H1 (cell line): Measurements from ENCODE around the gene TMEM116. TPM values are rescaled to one million over a fixed set of nuclear protein-coding genes. Genes with fewer than 3 reads are reported as not detected.
A peak's percentile ranks its signal among the peaks of the same experiment; 100 is the strongest.

Source experiments
- CTCF ChIA-PET: fragments of 300-600 bp; sonication (Branson Sonifier 250); formaldehyde crosslinking; loops from one replicate; lab custom pipeline; 2021; ENCODE audit not compliant: partially characterized antibody; lab: Charles Lee
- POLR2A ChIA-PET: fragments of 300-600 bp; sonication (Branson Sonifier 250); formaldehyde crosslinking; loops from one replicate; lab custom pipeline; 2021; ENCODE audit warnings: inconsistent platforms; ENCODE audit not compliant: partially characterized antibody; lab: Charles Lee
- DNase-seq, 2 experiments: peaks; one replicate each; pipeline versions ENCODE4 v3.0.0 to v3.0.0-alpha.2; 2010 to 2022; ENCODE audit warnings: low spot score in 2 of 2, low read depth in 1 of 2, mixed read lengths in 1 of 2
- FAIRE-seq: peaks from 2 replicates; lab custom pipeline; 2011; peaks lifted over from hg19 to GRCh38; lab: Jason Lieb, UNC
- H2AFZ ChIP-seq: 2 replicates; pipeline ENCODE4 v1.8.1; 2012; ENCODE audit warnings: low read length, inconsistent platforms
- H2AK5ac ChIP-seq: 2 replicates; pipeline ENCODE4 v1.6.1; 2013; ENCODE audit warnings: low read depth, low read length
- H2BK120ac ChIP-seq: replicated peaks from 2 replicates; pipeline ENCODE3; 2013; ENCODE audit warnings: low read depth, low read length, inconsistent platforms
- H2BK12ac ChIP-seq: 2 replicates; pipeline ENCODE4 v1.6.1; 2013; ENCODE audit warnings: low read depth, low read length
- H2BK15ac ChIP-seq: 2 replicates; pipeline ENCODE4 v1.6.1; 2013; ENCODE audit warnings: low read length
- H2BK20ac ChIP-seq: 2 replicates; pipeline ENCODE4 v1.6.1; 2013; ENCODE audit warnings: low read length
- H2BK5ac ChIP-seq: 2 replicates; pipeline ENCODE4 v1.6.1; 2013; ENCODE audit warnings: low read depth, low read length
- H3K14ac ChIP-seq: 2 replicates; pipeline ENCODE4 v1.6.1; 2013; ENCODE audit warnings: inconsistent platforms; ENCODE audit not compliant: insufficient read length
- H3K18ac ChIP-seq: 2 replicates; pipeline ENCODE4 v1.6.1; 2013; ENCODE audit warnings: low read length; ENCODE audit errors: extremely low read depth
- H3K23ac ChIP-seq: 2 replicates; pipeline ENCODE4 v1.6.1; 2013; ENCODE audit warnings: inconsistent platforms; ENCODE audit not compliant: insufficient read length
- H3K23me2 ChIP-seq: 2 replicates; pipeline ENCODE4 v1.6.1; 2013; ENCODE audit warnings: low read depth, low read length
- H3K27ac ChIP-seq: 2 replicates; pipeline ENCODE4 v1.6.1; 2011; ENCODE audit warnings: low read depth, low read length, inconsistent platforms
- H3K27me3 ChIP-seq, 4 experiments: replicated peaks in 1 of 4; 1 replicate in 1 of 4; 2 replicates in 3 of 4; pipeline versions ENCODE4 v1.6.1 to v1.8.1; 2011 to 2013; ENCODE audit warnings: low read length in 3 of 4, mild to moderate bottlenecking in 3 of 4, inconsistent platforms in 2 of 4, mixed read lengths in 2 of 4, moderate library complexity in 1 of 4; ENCODE audit not compliant: control insufficient read depth in 3 of 4, insufficient read depth in 3 of 4; ENCODE audit errors: extremely low read depth in 1 of 4
- H3K36me3 ChIP-seq, 4 experiments: 2 replicates each; pipeline versions ENCODE4 v1.6.1 to v1.8.1; 2011 to 2013; ENCODE audit warnings: mild to moderate bottlenecking in 4 of 4, low read length in 3 of 4, moderate library complexity in 2 of 4, control low read depth in 1 of 4, inconsistent platforms in 1 of 4; ENCODE audit not compliant: insufficient read depth in 4 of 4, control insufficient read depth in 2 of 4
- H3K4ac ChIP-seq: replicated peaks from 2 replicates; pipeline ENCODE3; 2013; ENCODE audit warnings: low read length, low read depth, mixed read lengths, inconsistent platforms; ENCODE audit not compliant: insufficient read length
- H3K4me1 ChIP-seq, 4 experiments: replicated peaks in 1 of 4; 1 replicate in 1 of 4; 2 replicates in 3 of 4; pipeline versions ENCODE4 v1.6.1 to v1.8.1; 2011 to 2013; ENCODE audit warnings: low read length in 3 of 4, inconsistent platforms in 2 of 4, mixed read lengths in 1 of 4; ENCODE audit not compliant: insufficient read depth in 4 of 4, control insufficient read depth in 3 of 4
- H3K4me2 ChIP-seq, 2 experiments: 2 replicates each; pipeline versions ENCODE4 v1.6.1 to v1.8.1; 2011 to 2013; ENCODE audit warnings: low read depth in 2 of 2, low read length in 2 of 2, control low read depth in 1 of 2, inconsistent platforms in 1 of 2, mild to moderate bottlenecking in 1 of 2; ENCODE audit not compliant: insufficient read depth in 1 of 2
- H3K4me3 ChIP-seq, 4 experiments: fragments of 200-600, 300-600 bp in 1 of 4; sonication (generic), shearing (Covaris generic), sonication (Bioruptor Twin) in 1 of 4; 2 replicates each; pipeline versions ENCODE4 v1.5.1 to v1.8.1; 2011 to 2016; ENCODE audit warnings: low read length in 4 of 4, low read depth in 3 of 4, control low read depth in 2 of 4, inconsistent platforms in 2 of 4, mild to moderate bottlenecking in 2 of 4, mixed read lengths in 1 of 4, moderate library complexity in 1 of 4; ENCODE audit not compliant: insufficient read depth in 2 of 4; ENCODE audit errors: extremely low read depth in 1 of 4
- H3K56ac ChIP-seq: replicated peaks from 2 replicates; pipeline ENCODE3; 2013; ENCODE audit warnings: low read depth, mild to moderate bottlenecking, mixed read lengths, low read length, inconsistent platforms; ENCODE audit not compliant: insufficient read length
- H3K79me1 ChIP-seq: 2 replicates; pipeline ENCODE4 v1.6.1; 2013; ENCODE audit warnings: low read depth, low read length, control low read depth
- H3K79me2 ChIP-seq, 2 experiments: 2 replicates each; pipeline versions ENCODE4 v1.6.1 to v1.8.1; 2012 to 2013; ENCODE audit warnings: low read length in 2 of 2, mild to moderate bottlenecking in 2 of 2, inconsistent platforms in 1 of 2; ENCODE audit not compliant: insufficient read depth in 2 of 2, control insufficient read depth in 1 of 2
- H3K9ac ChIP-seq, 4 experiments: replicated peaks in 1 of 4; 1 replicate in 1 of 4; 2 replicates in 3 of 4; pipeline versions ENCODE4 v1.6.1 to v1.8.1; 2011 to 2013; ENCODE audit warnings: low read depth in 3 of 4, low read length in 3 of 4, control low read depth in 2 of 4, mild to moderate bottlenecking in 2 of 4, moderate library complexity in 2 of 4, inconsistent platforms in 1 of 4; ENCODE audit errors: extremely low read depth in 1 of 4
- H3K9me3 ChIP-seq, 2 experiments: 2 replicates each; pipeline versions ENCODE4 v1.6.1 to v1.8.1; 2012 to 2013; ENCODE audit warnings: mild to moderate bottlenecking in 2 of 2, moderate library complexity in 2 of 2, control low read depth in 1 of 2, inconsistent platforms in 1 of 2, low read depth in 1 of 2, low read length in 1 of 2, mixed read lengths in 1 of 2; ENCODE audit not compliant: insufficient read depth in 2 of 2
- H4K20me1 ChIP-seq, 2 experiments: replicated peaks in 1 of 2; 2 replicates each; pipeline versions ENCODE3 to v1.8.1; 2011 to 2013; ENCODE audit warnings: inconsistent platforms in 2 of 2, low read length in 2 of 2, mild to moderate bottlenecking in 1 of 2; ENCODE audit not compliant: insufficient read depth in 2 of 2, control insufficient read depth in 1 of 2
- H4K5ac ChIP-seq: 2 replicates; pipeline ENCODE4 v1.6.1; 2013; ENCODE audit warnings: low read length, low read depth, mixed read lengths, inconsistent platforms; ENCODE audit not compliant: insufficient read length
- H4K8ac ChIP-seq: 2 replicates; pipeline ENCODE4 v1.8.0; 2013; ENCODE audit warnings: mild to moderate bottlenecking, moderate library complexity, low read length, inconsistent platforms; ENCODE audit not compliant: insufficient read depth; ENCODE audit errors: extremely low read depth
- H4K91ac ChIP-seq: replicated peaks from 2 replicates; pipeline ENCODE3; 2013; ENCODE audit warnings: low read length, mixed read lengths, inconsistent platforms; ENCODE audit not compliant: insufficient read length
- ASH2L ChIP-seq: fragments of 200-600, 300-600 bp; sonication (generic); IDR thresholded peaks from one replicate; pipeline ENCODE4 v1.7.1; 2017; ENCODE audit warnings: low read length
- BCL11A ChIP-seq, 2 experiments: IDR thresholded peaks; one replicate each; pipeline ENCODE4 v1.6.1; 2011; ENCODE audit warnings: low read depth in 2 of 2, low read length in 2 of 2, mild to moderate bottlenecking in 2 of 2
- BRCA1 ChIP-seq: IDR thresholded peaks from 2 replicates; pipeline ENCODE4 v1.6.1; 2012; ENCODE audit warnings: low read depth, low read length, improper control_type of control experiment
- CBX8 ChIP-seq: fragments of 300-800, 300-1000 bp; sonication (generic); IDR thresholded peaks from 2 replicates; pipeline ENCODE4 v1.7.1; 2016; ENCODE audit warnings: low read depth, low read length, borderline replicate concordance
- CHD1 ChIP-seq: IDR thresholded peaks from 2 replicates; pipeline ENCODE4 v1.6.1; 2012; ENCODE audit warnings: low read depth, low read length, improper control_type of control experiment
- CREB1 ChIP-seq: IDR thresholded peaks from 2 replicates; pipeline ENCODE4 v1.6.1; 2012; ENCODE audit warnings: inconsistent platforms
- CTBP2 ChIP-seq: IDR thresholded peaks from 2 replicates; pipeline ENCODE4 v1.7.0; 2011; ENCODE audit warnings: borderline replicate concordance, mild to moderate bottlenecking, moderate library complexity, mixed read lengths, low read length; ENCODE audit not compliant: insufficient read depth, insufficient read length
- KDM5A ChIP-seq: fragments of 200-600 bp; IDR thresholded peaks from 2 replicates; pipeline ENCODE4 v1.7.1; 2012; ENCODE audit warnings: mild to moderate bottlenecking, low read length, inconsistent platforms, mixed read lengths
- PHF8 ChIP-seq: fragments of 200-600 bp; sonication (generic); conservative IDR thresholded peaks from 2 replicates; pipeline ENCODE4 v1.7.1; 2012; ENCODE audit warnings: low read depth, mild to moderate bottlenecking, inconsistent platforms, low read length, moderate library complexity
- RNF2 ChIP-seq: fragments of 200-900, 300-1000 bp; sonication (generic); IDR thresholded peaks from 2 replicates; pipeline ENCODE4 v1.7.1; 2016; ENCODE audit warnings: borderline replicate concordance, low read depth, mild to moderate bottlenecking, antibody characterized with exemption, low read length; ENCODE audit not compliant: poor library complexity, severe bottlenecking; ENCODE audit errors: missing control alignments
- SIRT6 ChIP-seq: IDR thresholded peaks from one replicate; pipeline ENCODE4 v1.7.1; 2012; ENCODE audit warnings: low read length, inconsistent platforms
- SIX5 ChIP-seq: IDR thresholded peaks from 2 replicates; pipeline ENCODE4 v1.6.1; 2011; ENCODE audit warnings: mild to moderate bottlenecking, low read depth, low read length
- ZNF274 ChIP-seq: IDR thresholded peaks from 2 replicates; pipeline ENCODE4 v1.7.0; 2012; ENCODE audit warnings: low read length, borderline replicate concordance; ENCODE audit errors: extremely low read depth
- WGBS, 2 experiments: shearing (Covaris generic) in 1 of 2; methylation state at CpG; one replicate each; pipeline versions ENCODE4 v1.1.6 to v1.1.7; 2013 to 2015; ENCODE audit warnings: low lambda C conversion rate in 2 of 2, mixed read lengths in 2 of 2, inconsistent platforms in 1 of 2, low coverage in 1 of 2, missing lambda C conversion rate in 1 of 2; ENCODE audit not compliant: insufficient replicate concordance in 2 of 2, insufficient coverage in 1 of 2, insufficient read length in 1 of 2; ENCODE audit errors: extremely low coverage in 1 of 2, missing lambda C conversion rate in 1 of 2; 5-methylcytosine and 5-hydroxymethylcytosine counted together
- polyA plus RNA-seq, 7 experiments: library from polyadenylated mRNA; depleted of rRNA in 3 of 7; stranded (reverse) in 5 of 7; unstranded in 2 of 7; fragments of >200 nt in 5 of 7; fragments of 200-250 nt in 2 of 7; gene quantifications; 1 replicate in 5 of 7; 2 replicates in 1 of 7; 4 replicates in 1 of 7; pipeline versions ENCODE4 v1.2.1 to v1.2.3, GENCODE V29; 2011 to 2013; ENCODE audit warnings: missing spikeins in 2 of 7, mixed read lengths in 2 of 7
- total RNA-seq: library from RNA; stranded (reverse); fragmentation: NEBNext Ultra II Directional; extraction: Animal tissue kit (Norgen Biotek cat#: 25700); gene quantifications from 2 replicates; pipeline ENCODE4 v1.2.1, GENCODE V29; 2021
- TF ChIP-seq, protein P1 (sequence below): IDR thresholded peaks from 2 replicates; pipeline ENCODE4 v1.6.1; 2012; ENCODE audit warnings: inconsistent platforms

Gene TMEM116
- total and polyA plus RNA-seq, 2 of the 8 experiments (the other 6 are each of a cell fraction or from before 2014, with no cell fraction given): 8.1 to 25.2 TPM

DNA sequence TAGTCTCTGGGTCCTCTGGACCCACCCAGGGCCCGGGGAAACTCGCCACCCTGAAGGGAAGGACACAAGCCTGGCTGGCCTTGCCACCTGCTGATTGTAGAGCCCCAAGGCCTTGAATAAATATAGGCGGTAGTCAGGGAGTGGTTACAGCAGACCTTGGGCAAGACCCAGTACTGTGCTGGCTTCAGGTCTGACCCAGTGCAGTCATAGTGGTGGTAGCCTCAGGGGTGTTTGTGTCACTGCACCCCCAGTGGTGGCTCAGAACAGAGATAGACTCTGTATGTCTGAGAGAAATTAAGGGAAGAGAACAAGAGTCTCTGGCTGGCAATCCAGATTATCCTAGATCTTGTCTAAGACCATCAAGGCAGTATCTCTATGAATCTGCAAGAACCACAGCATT lies 107.5 kb downstream of the TMEM116 start:
- H3K23me2 ChIP-seq: no peaks in the 10 kb centered on the region; the same call in 1 of the 2 replicates
- no peak overlapping the region for H3K4ac ChIP-seq
- H3K4me2 ChIP-seq: no peak overlapping the region
- WGBS, 2 experiments: 83% methylated on average over 3 of the region's 3 CpGs; no CpG with 5 or more reads in 1 of the 2 experiments
- no peak overlapping the region for H3K18ac ChIP-seq
- no peak overlapping the region for H2BK12ac ChIP-seq
- no peak overlapping the region for H2BK20ac ChIP-seq
- H3K9ac ChIP-seq: no peak overlapping the region
- no peaks in the 10 kb centered on the region for H3K79me1 ChIP-seq
- no peak overlapping the region for H4K8ac ChIP-seq
- H3K4me3 ChIP-seq: no peak overlapping the region
- ChIA-PET CTCF (interaction anchor here (0.6 kb wide), 1 partner anchor 65 kb away, joined by 4 read pairs; no protein-coding TSS in a partner anchor), POLR2A (interaction anchor here (0.5 to 2.0 kb wide), 5 partner anchors 10 to 64 kb away, joined by 3 to 6 read pairs (median 4); partner anchors contain the start of gene MAPKAPK5)
- no peaks in the 10 kb centered on the region for H3K27me3 ChIP-seq
- H2BK5ac ChIP-seq: no peak overlapping the region
- H3K9me3 ChIP-seq: peaks cover 5 to 8% of the 10 kb centered on the region in 2 experiments; a peak in 3 of 4 replicates
- H4K91ac ChIP-seq: no peak overlapping the region
- H2AFZ ChIP-seq: no peak overlapping the region
- H4K20me1 ChIP-seq: no peaks in the 10 kb centered on the region
- no peak overlapping the region for H2BK120ac ChIP-seq
- H3K23ac ChIP-seq: no peak overlapping the region
- no peak overlapping the region for H2BK15ac ChIP-seq
- peaks cover 0 to 10% (median 3%) of the 10 kb centered on the region in 4 experiments; a peak in 3 of 8 replicates for H3K36me3 ChIP-seq
- H3K27ac ChIP-seq: no peak overlapping the region
- H3K14ac ChIP-seq: no peak overlapping the region
- no peaks in the 10 kb centered on the region for H3K4me1 ChIP-seq
- no peak overlapping the region for H4K5ac ChIP-seq
- DNase-seq (peak in 1 of 2 experiments; percentile 36), FAIRE-seq (no peak)
- no peak overlapping the region for H3K56ac ChIP-seq
- H2AK5ac ChIP-seq: no peak overlapping the region
- H3K79me2 ChIP-seq: no peaks in the 10 kb centered on the region
- TF ChIP-seq CREB1: no peak
- TF ChIP-seq SIRT6: no peak
- TF ChIP-seq ASH2L: no peak
- no peak for TF ChIP-seq RNF2
- TF ChIP-seq CHD1: no peak
- no peak for TF ChIP-seq PHF8
- no peak for TF ChIP-seq BRCA1
- TF ChIP-seq ZNF274: no peak
- TF ChIP-seq CBX8: no peak
- no peak for TF ChIP-seq CTBP2
- TF ChIP-seq, protein P1, sequence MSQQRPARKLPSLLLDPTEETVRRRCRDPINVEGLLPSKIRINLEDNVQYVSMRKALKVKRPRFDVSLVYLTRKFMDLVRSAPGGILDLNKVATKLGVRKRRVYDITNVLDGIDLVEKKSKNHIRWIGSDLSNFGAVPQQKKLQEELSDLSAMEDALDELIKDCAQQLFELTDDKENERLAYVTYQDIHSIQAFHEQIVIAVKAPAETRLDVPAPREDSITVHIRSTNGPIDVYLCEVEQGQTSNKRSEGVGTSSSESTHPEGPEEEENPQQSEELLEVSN: no peak; the same call in 1 of the 2 replicates
- TF ChIP-seq BCL11A (IDR thresholded peaks at IDR 0.05; ENCODE audit: low read depth in 2 of 2, low read length in 2 of 2): no peak
- no peak for TF ChIP-seq SIX5
- TF ChIP-seq KDM5A: no peak
